Subcutaneous adipose tissue (tissue), 4 donors: ENCODE data around the gene CDH1. TPM values are rescaled to one million over a fixed set of nuclear protein-coding genes. Genes with fewer than 3 reads are reported as not detected.

Experiments
- CTCF ChIP-seq: fragments of 450-650 bp; IDR thresholded peaks from one replicate; pipeline ENCODE4 v1.5.1; 2016; ENCODE audit warnings: low read depth, mild to moderate bottlenecking, control low read depth, antibody characterized with exemption, moderate library complexity
- total RNA-seq, 4 donors: library from RNA; depleted of rRNA; stranded (reverse); fragments of >200 nt; gene quantifications; one replicate each; pipeline ENCODE4 v1.1.0, GENCODE V29; 2016

Gene CDH1
- total RNA-seq, 4 donors from 2014 or later, result 0.17 to 0.98 TPM; not detected in 2

DNA sequence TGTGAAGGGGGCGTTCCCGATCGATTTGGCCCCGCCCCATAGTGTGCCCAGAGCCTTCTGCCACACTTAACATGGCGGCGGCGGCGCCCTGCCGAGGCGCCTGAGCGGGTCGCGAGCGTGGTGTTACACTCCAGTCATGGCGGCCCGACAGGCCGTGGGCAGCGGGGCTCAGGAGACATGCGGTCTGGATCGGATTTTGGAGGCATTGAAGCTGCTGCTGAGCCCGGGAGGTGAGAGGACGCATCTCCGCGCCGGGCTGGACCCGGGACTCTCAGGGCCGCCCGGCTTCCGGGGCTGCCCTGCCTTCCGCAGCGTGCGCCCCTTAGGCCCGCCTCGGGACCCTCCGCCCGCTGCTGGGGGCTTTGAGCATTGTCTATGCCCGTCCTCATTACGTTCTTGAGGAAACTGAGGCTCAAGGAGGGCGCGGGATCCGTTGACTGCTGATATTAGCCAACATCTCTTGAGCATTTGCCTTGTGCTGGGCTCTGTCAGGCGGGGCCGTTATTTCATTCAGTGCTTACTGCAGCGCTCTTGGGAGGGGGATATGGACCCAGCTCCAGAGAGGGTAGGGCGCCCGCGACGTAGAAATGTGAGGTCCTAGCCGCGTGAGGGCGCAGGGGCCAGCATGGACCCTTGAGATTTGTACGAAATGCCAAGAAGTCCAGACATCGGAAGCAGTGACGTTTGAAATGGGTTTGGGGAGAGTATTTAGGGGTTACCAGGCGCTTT, 106.6 kb downstream of the CDH1 start, which contains the start of gene TANGO6:
TSS of gene TANGO6 (plus strand) at position 50 of the 729 bp plus-strand sequence. CDS start at position 137, 87 bp downstream.
- TF ChIP-seq CTCF, result no peak

DNA sequence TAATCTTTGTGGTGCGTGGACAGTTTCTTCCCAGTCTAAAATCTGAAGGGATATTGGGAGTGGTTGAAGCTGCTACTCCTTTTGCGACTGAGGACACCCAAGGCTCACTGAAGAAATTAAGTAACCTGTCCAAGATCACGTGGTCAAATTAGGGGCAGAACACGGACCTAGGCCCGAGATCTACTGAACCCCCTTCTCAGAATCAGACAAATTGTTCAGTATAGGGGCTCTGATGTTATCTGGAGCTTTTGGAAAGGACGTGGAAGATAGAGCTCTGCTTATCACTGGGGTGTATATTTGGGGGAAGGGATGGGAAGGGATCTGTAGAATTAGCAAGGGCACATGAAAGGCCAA, 107.1 kb downstream of the CDH1 start:
- TF ChIP-seq CTCF, result no peak

DNA sequence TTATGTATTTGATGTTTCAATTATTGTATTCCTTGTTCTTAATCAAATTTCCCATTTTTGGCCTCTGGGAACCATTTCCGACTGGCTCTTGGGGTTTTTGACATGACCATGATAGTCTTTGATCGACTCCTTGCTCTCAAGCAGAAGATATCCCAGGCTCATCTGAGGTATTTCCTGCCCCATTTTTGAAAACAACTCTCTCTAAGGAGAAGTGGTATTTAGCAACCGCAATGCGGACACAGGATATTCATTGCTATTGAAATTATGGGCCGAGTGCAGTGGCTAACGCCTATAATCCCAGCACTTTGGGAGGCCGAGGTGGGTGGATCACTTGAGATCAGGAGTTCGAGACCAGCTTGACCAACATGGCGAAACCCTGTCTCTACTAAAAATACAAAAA, 111.7 kb downstream of the CDH1 start:
- TF ChIP-seq CTCF, result no peak

- TF ChIP-seq CTCF, result no peak
Observed at GRCh38 chr16:68850481-68850880, 113.4 kb downstream of the CDH1 start.

- TF ChIP-seq CTCF, result no peak
Observed at GRCh38 chr16:68851601-68852000, 114.5 kb downstream of the CDH1 start.

DNA sequence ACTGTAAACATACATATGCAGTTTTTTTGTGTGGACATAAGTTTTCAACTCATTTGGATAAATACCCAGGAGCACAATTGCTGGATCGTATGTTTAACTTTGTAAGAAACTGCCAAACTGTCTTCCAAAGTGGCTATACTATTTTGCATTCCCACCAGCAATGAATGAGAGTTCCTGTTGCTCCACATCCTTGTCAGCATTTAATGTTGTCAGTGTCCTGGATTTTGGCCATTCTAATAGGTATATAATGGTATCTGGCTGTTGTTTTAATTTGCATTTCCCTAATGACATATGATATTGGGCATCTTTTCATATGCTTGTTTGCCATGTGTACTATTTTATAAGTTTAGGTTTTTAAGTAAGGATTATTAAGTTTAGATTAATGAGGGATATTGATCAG, 120.4 kb downstream of the CDH1 start:
- TF ChIP-seq CTCF, result no peak

DNA sequence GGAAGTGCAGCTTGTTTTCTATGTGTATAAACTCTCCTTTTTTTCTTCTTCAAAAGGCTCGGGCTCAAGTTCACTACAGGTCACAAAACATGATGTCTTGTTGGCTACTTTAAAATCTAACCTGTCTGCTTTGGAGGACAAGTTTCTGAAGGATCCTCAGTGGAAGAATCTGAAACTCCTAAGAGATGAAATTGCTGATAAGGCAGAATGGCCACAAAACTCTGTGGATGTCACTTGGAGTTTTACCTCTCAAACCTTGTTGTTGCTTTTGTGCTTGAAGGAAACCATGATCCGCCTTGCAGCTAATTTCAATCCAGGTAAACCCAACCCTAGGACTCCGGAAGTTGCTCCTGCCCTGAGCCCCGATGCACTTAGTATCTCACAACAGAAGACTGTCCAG, 122.7 kb downstream of the CDH1 start:
- TF ChIP-seq CTCF, result no peak
